WTC11 (cell line): ENCODE measurements around the gene TPBG.
"Not testable (repeated sequence)": the region's sequence is repeated elsewhere in the genome, so short reads cannot be mapped to it uniquely, and the experiment has no call there.

Source experiments
- ATF1 ChIP-seq: sonication (generic); formaldehyde crosslinking; IDR thresholded peaks from 2 replicates; pipeline ENCODE4 v1.8.1; 2023; ENCODE audit warnings: mild to moderate bottlenecking, moderate library complexity, missing genetic modification reagents
- CREB1 ChIP-seq: sonication (generic); formaldehyde crosslinking; IDR thresholded peaks from 2 replicates; pipeline ENCODE4 v1.8.0; 2023; ENCODE audit warnings: mild to moderate bottlenecking, missing genetic modification reagents
- FOXK1 ChIP-seq: sonication (generic); formaldehyde crosslinking; IDR thresholded peaks from 2 replicates; pipeline ENCODE4 v1.8.0; 2022; ENCODE audit warnings: mild to moderate bottlenecking, moderate library complexity, missing genetic modification reagents
- TF ChIP-seq, protein P1 (sequence below): fragments of 200-600 bp; IDR thresholded peaks from 2 replicates; pipeline ENCODE4 v1.8.0; 2022; ENCODE audit warnings: antibody characterized with exemption
- TF ChIP-seq, protein P2 (sequence below): sonication (generic); formaldehyde crosslinking; IDR thresholded peaks from 2 replicates; pipeline ENCODE4 v1.8.1; 2023; ENCODE audit warnings: mild to moderate bottlenecking, missing genetic modification reagents, moderate library complexity

DNA sequence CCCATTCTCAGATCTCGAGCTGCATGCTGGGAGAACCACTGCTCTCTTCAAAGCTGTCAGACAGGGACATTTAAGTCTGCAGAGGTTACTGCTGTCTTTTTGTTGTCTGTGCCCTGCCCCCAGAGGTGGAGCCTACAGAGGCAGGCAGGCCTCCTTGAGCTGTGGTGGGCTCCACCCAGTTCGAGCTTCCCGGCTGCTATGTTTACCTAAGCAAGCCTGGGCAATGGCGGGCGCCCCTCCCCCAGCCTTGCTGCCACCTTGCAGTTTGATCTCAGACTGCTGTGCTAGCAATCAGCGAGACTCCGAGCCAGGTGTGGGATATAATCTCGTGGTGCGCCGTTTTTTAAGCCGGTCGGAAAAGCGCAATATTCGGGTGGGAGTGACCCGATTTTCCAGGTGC, 31.2 kb downstream of the TPBG start:
- TF ChIP-seq, protein P1, sequence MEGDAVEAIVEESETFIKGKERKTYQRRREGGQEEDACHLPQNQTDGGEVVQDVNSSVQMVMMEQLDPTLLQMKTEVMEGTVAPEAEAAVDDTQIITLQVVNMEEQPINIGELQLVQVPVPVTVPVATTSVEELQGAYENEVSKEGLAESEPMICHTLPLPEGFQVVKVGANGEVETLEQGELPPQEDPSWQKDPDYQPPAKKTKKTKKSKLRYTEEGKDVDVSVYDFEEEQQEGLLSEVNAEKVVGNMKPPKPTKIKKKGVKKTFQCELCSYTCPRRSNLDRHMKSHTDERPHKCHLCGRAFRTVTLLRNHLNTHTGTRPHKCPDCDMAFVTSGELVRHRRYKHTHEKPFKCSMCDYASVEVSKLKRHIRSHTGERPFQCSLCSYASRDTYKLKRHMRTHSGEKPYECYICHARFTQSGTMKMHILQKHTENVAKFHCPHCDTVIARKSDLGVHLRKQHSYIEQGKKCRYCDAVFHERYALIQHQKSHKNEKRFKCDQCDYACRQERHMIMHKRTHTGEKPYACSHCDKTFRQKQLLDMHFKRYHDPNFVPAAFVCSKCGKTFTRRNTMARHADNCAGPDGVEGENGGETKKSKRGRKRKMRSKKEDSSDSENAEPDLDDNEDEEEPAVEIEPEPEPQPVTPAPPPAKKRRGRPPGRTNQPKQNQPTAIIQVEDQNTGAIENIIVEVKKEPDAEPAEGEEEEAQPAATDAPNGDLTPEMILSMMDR: not testable (repeated sequence)
- not testable (repeated sequence) for TF ChIP-seq FOXK1, CREB1, ATF1 (CRISPR knock-in tag)
- TF ChIP-seq, protein P2, sequence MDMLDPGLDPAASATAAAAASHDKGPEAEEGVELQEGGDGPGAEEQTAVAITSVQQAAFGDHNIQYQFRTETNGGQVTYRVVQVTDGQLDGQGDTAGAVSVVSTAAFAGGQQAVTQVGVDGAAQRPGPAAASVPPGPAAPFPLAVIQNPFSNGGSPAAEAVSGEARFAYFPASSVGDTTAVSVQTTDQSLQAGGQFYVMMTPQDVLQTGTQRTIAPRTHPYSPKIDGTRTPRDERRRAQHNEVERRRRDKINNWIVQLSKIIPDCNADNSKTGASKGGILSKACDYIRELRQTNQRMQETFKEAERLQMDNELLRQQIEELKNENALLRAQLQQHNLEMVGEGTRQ: not testable (repeated sequence)
